Keratinocyte (primary cell): ENCODE data around the gene DCLK2. TPM values are rescaled to one million over a fixed set of nuclear protein-coding genes. Genes with fewer than 3 reads are reported as not detected.

Source experiments
- DNase-seq: peaks from one replicate; pipeline ENCODE4 v3.0.0-alpha.2; 2011; ENCODE audit warnings: low read depth, missing footprints, low spot score
- FAIRE-seq: peaks from 2 replicates; lab custom pipeline; 2011; peaks lifted over from hg19 to GRCh38; lab: Jason Lieb, UNC
- H2AFZ ChIP-seq: 2 replicates; pipeline ENCODE4 v1.6.0; 2012; ENCODE audit warnings: low read length, control low read depth, inconsistent platforms; ENCODE audit not compliant: control insufficient read depth
- H3K27ac ChIP-seq: 2 replicates; pipeline ENCODE4 v1.5.1; 2011; ENCODE audit warnings: low read length; ENCODE audit not compliant: control insufficient read depth, insufficient read depth
- H3K27me3 ChIP-seq: 3 replicates; pipeline ENCODE4 v1.6.0; 2011; ENCODE audit warnings: low read length; ENCODE audit not compliant: control insufficient read depth, insufficient read depth; ENCODE audit errors: extremely low read depth
- H3K36me3 ChIP-seq, 2 experiments: 2 replicates in 1 of 2; 3 replicates in 1 of 2; pipeline ENCODE4 v1.5.1; 2011; ENCODE audit warnings: low read length in 2 of 2, mild to moderate bottlenecking in 1 of 2; ENCODE audit not compliant: control insufficient read depth in 2 of 2, insufficient read depth in 2 of 2; ENCODE audit errors: extremely low read depth in 1 of 2
- H3K4me1 ChIP-seq: 3 replicates; pipeline ENCODE4 v1.5.1; 2011; ENCODE audit warnings: low read length; ENCODE audit not compliant: control insufficient read depth, insufficient read depth; ENCODE audit errors: extremely low read depth
- H3K4me2 ChIP-seq: 3 replicates; pipeline ENCODE4 v1.6.0; 2011; ENCODE audit warnings: low read depth, low read length; ENCODE audit not compliant: control insufficient read depth, insufficient read depth; ENCODE audit errors: extremely low read depth
- H3K4me3 ChIP-seq, 3 experiments: fragments of 200-600 bp in 1 of 3; sonication (generic) in 1 of 3; 2 replicates in 2 of 3; 3 replicates in 1 of 3; pipeline ENCODE4 v1.5.1; 2011 to 2016; ENCODE audit warnings: low read length in 3 of 3, mild to moderate bottlenecking in 3 of 3, control low read depth in 2 of 3, inconsistent platforms in 1 of 3, low read depth in 1 of 3, mixed read lengths in 1 of 3, mixed run types in 1 of 3, moderate library complexity in 1 of 3; ENCODE audit not compliant: control insufficient read depth in 2 of 3, insufficient read depth in 2 of 3; ENCODE audit errors: extremely low read depth in 1 of 3
- H3K79me2 ChIP-seq: 2 replicates; pipeline ENCODE4 v1.6.0; 2012; ENCODE audit warnings: low read length; ENCODE audit not compliant: control insufficient read depth, insufficient read depth
- H3K9ac ChIP-seq: 3 replicates; pipeline ENCODE4 v1.6.0; 2011; ENCODE audit warnings: low read length; ENCODE audit not compliant: control insufficient read depth, insufficient read depth; ENCODE audit errors: extremely low read depth
- H3K9me1 ChIP-seq: 3 replicates; pipeline ENCODE4 v1.6.0; 2011; ENCODE audit warnings: low read length; ENCODE audit not compliant: control insufficient read depth, insufficient read depth; ENCODE audit errors: extremely low read depth
- H3K9me3 ChIP-seq: 2 replicates; pipeline ENCODE4 v1.5.1; 2012; ENCODE audit warnings: low read depth, low read length; ENCODE audit not compliant: control insufficient read depth
- H4K20me1 ChIP-seq: 3 replicates; pipeline ENCODE4 v1.6.0; 2011; ENCODE audit warnings: low read length; ENCODE audit not compliant: control insufficient read depth, insufficient read depth; ENCODE audit errors: extremely low read depth
- EZH2 ChIP-seq: IDR thresholded peaks from one replicate; pipeline ENCODE4 v1.6.1; 2012; ENCODE audit warnings: inconsistent platforms, mild to moderate bottlenecking, low read length, moderate library complexity
- dilution Hi-C: fragments of 300-500 bp; cut with MboI; formaldehyde crosslinking; loops from one replicate; pipeline ENCODE4 v1.7.0; 2020; ENCODE audit warnings: low sequenced_read_pairs; ENCODE audit not compliant: extremely low pct_ligation_motif_present
- polyA plus RNA-seq, 5 experiments: library from polyadenylated mRNA; depleted of rRNA in 3 of 5; stranded (reverse) in 3 of 5; stranded (forward) in 1 of 5; unstranded in 1 of 5; fragments of >200 nt; gene quantifications; 1 replicate in 1 of 5; 2 replicates in 3 of 5; 3 replicates in 1 of 5; pipeline versions ENCODE4 v1.2.1 to v1.2.3, GENCODE V29; 2011 to 2012; ENCODE audit warnings: missing spikeins in 2 of 5, low read depth in 1 of 5, low replicate concordance in 1 of 5
- TF ChIP-seq, protein P1 (sequence below), 3 experiments: IDR thresholded peaks in 1 of 3; conservative IDR thresholded peaks in 1 of 3; optimal IDR thresholded peaks in 1 of 3; 2 replicates in 2 of 3; 3 replicates in 1 of 3; pipeline versions ENCODE3 to v1.5.1; 2011; ENCODE audit warnings: low read length in 3 of 3, mild to moderate bottlenecking in 3 of 3, moderate library complexity in 2 of 3, control low read depth in 1 of 3, inconsistent platforms in 1 of 3; ENCODE audit not compliant: insufficient read depth in 2 of 3; ENCODE audit errors: extremely low read depth in 1 of 3

The DCLK2 gene
- polyA plus RNA-seq, 1 donor (not counting 4 experiments of a cell fraction or from before 2014, with no cell fraction given) = 0.07 TPM

DNA sequence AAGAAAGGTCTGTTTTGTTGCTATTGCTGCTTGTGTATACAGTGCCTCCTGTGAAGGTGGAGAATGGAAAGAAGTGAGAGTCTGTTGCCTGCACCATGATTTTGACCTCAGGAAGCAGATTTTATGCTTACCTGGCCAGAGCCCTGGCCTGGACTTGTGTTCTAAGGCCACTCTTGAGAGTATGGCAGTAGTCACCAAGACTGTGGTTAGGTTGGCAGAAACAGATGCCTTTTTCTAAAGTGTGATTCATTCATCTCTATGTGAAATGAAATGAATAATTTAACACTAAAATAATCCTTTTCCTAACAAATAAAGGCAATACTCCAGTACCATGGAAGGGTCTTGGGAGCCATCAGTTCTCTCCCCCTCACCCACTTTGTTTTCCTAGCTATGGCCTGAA, 161.8 kb downstream of the DCLK2 start:
- peak; percentile 49 for FAIRE-seq
- Histone ChIP-seq H3K9ac (no peak overlapping the region), H3K79me2 (no peaks in the 10 kb centered on the region), H3K9me3 (no peaks in the 10 kb centered on the region), H3K9me1 (no peaks in the 10 kb centered on the region), H3K36me3 (no peaks in the 10 kb centered on the region), H3K27ac (no peak overlapping the region), H3K4me1 (peaks cover 19% of the 10 kb centered on the region), H3K4me3 (no peak overlapping the region), H4K20me1 (no peaks in the 10 kb centered on the region), H3K27me3 (no peaks in the 10 kb centered on the region), H2AFZ (no peak overlapping the region), H3K4me2 (no peak overlapping the region)
- TF ChIP-seq, protein P1, sequence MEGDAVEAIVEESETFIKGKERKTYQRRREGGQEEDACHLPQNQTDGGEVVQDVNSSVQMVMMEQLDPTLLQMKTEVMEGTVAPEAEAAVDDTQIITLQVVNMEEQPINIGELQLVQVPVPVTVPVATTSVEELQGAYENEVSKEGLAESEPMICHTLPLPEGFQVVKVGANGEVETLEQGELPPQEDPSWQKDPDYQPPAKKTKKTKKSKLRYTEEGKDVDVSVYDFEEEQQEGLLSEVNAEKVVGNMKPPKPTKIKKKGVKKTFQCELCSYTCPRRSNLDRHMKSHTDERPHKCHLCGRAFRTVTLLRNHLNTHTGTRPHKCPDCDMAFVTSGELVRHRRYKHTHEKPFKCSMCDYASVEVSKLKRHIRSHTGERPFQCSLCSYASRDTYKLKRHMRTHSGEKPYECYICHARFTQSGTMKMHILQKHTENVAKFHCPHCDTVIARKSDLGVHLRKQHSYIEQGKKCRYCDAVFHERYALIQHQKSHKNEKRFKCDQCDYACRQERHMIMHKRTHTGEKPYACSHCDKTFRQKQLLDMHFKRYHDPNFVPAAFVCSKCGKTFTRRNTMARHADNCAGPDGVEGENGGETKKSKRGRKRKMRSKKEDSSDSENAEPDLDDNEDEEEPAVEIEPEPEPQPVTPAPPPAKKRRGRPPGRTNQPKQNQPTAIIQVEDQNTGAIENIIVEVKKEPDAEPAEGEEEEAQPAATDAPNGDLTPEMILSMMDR (optimal IDR thresholded peaks at IDR 0.05 in 1 of 3, IDR thresholded peaks at IDR 0.05 in 1 of 3, conservative IDR thresholded peaks at IDR 0.05 in 1 of 3; ENCODE audit: extremely low read depth in 1 of 3, insufficient read depth in 2 of 3, low read length in 3 of 3) = no peak
- TF ChIP-seq EZH2 = no peak
- dilution Hi-C loops = no loop called here
- no peak for DNase-seq

DNA sequence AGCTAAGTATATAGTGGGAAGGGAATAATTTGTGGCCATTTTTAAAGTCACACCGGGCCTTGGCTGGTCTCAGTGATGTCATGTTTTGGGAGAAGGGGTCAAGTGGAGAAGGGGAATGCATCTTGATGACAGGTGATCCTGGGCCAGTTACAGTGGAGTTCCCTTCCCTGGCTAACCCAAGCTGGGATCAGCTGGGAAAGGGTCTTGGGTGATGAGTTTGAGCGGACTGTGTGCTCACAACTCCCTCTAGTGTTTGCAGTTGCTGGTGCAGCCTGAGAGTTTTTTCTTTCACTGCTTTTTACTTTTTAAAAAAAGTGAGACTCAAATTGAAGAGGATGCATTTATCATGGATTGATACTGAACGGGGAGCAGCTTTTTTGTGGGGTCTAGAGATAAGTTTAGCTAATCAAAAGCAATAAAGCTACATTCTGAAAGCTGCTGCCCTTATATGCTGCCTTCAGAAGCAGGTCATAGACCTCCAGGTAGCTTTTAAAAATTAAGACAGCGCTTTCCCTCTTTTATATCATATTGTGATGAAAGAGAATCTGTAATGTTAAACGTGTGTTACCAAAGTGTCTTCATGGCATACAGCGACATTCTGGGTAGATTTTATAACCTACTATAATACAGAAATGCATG, 164.7 kb downstream of the DCLK2 start:
- no peaks in the 10 kb centered on the region for H3K9me1 ChIP-seq
- no peaks in the 10 kb centered on the region for H3K36me3 ChIP-seq
- TF ChIP-seq, protein P1 (optimal IDR thresholded peaks at IDR 0.05 in 1 of 3, IDR thresholded peaks at IDR 0.05 in 1 of 3, conservative IDR thresholded peaks at IDR 0.05 in 1 of 3; ENCODE audit: extremely low read depth in 1 of 3, insufficient read depth in 2 of 3, low read length in 3 of 3) = peak; percentile 84 to 95 (median 93)
- no peak for TF ChIP-seq EZH2
- H3K4me1 ChIP-seq = no peaks in the 10 kb centered on the region
- H3K27ac ChIP-seq = no peak overlapping the region
- FAIRE-seq = peak; percentile 43
- H3K79me2 ChIP-seq = no peaks in the 10 kb centered on the region
- no peaks in the 10 kb centered on the region for H3K9me3 ChIP-seq
- no peaks in the 10 kb centered on the region for H3K27me3 ChIP-seq
- H3K9ac ChIP-seq = no peak overlapping the region
- dilution Hi-C loops = no loop called here
- no peak overlapping the region for H3K4me2 ChIP-seq
- no peak for DNase-seq
- H2AFZ ChIP-seq = no peak overlapping the region
- no peaks in the 10 kb centered on the region for H4K20me1 ChIP-seq
- H3K4me3 ChIP-seq = no peak overlapping the region
